Keratinocyte (primary cell): Measurements from ENCODE around the gene MFNG. TPM values are rescaled to one million over a fixed set of nuclear protein-coding genes. Genes with fewer than 3 reads are reported as not detected.
A peak's percentile ranks its signal among the peaks of the same experiment; 100 is the strongest.

Source experiments
- DNase-seq: peaks from one replicate; pipeline ENCODE4 v3.0.0-alpha.2; 2011; ENCODE audit warnings: low read depth, missing footprints, low spot score
- FAIRE-seq: peaks from 2 replicates; lab custom pipeline; 2011; peaks lifted over from hg19 to GRCh38; lab: Jason Lieb, UNC
- H2AFZ ChIP-seq: 2 replicates; pipeline ENCODE4 v1.6.0; 2012; ENCODE audit warnings: low read length, control low read depth, inconsistent platforms; ENCODE audit not compliant: control insufficient read depth
- H3K27ac ChIP-seq: 2 replicates; pipeline ENCODE4 v1.5.1; 2011; ENCODE audit warnings: low read length; ENCODE audit not compliant: control insufficient read depth, insufficient read depth
- H3K27me3 ChIP-seq: 3 replicates; pipeline ENCODE4 v1.6.0; 2011; ENCODE audit warnings: low read length; ENCODE audit not compliant: control insufficient read depth, insufficient read depth; ENCODE audit errors: extremely low read depth
- H3K36me3 ChIP-seq, 2 experiments: 2 replicates in 1 of 2; 3 replicates in 1 of 2; pipeline ENCODE4 v1.5.1; 2011; ENCODE audit warnings: low read length in 2 of 2, mild to moderate bottlenecking in 1 of 2; ENCODE audit not compliant: control insufficient read depth in 2 of 2, insufficient read depth in 2 of 2; ENCODE audit errors: extremely low read depth in 1 of 2
- H3K4me1 ChIP-seq: 3 replicates; pipeline ENCODE4 v1.5.1; 2011; ENCODE audit warnings: low read length; ENCODE audit not compliant: control insufficient read depth, insufficient read depth; ENCODE audit errors: extremely low read depth
- H3K4me2 ChIP-seq: 3 replicates; pipeline ENCODE4 v1.6.0; 2011; ENCODE audit warnings: low read depth, low read length; ENCODE audit not compliant: control insufficient read depth, insufficient read depth; ENCODE audit errors: extremely low read depth
- H3K4me3 ChIP-seq, 3 experiments: fragments of 200-600 bp in 1 of 3; sonication (generic) in 1 of 3; 2 replicates in 2 of 3; 3 replicates in 1 of 3; pipeline ENCODE4 v1.5.1; 2011 to 2016; ENCODE audit warnings: low read length in 3 of 3, mild to moderate bottlenecking in 3 of 3, control low read depth in 2 of 3, inconsistent platforms in 1 of 3, low read depth in 1 of 3, mixed read lengths in 1 of 3, mixed run types in 1 of 3, moderate library complexity in 1 of 3; ENCODE audit not compliant: control insufficient read depth in 2 of 3, insufficient read depth in 2 of 3; ENCODE audit errors: extremely low read depth in 1 of 3
- H3K79me2 ChIP-seq: 2 replicates; pipeline ENCODE4 v1.6.0; 2012; ENCODE audit warnings: low read length; ENCODE audit not compliant: control insufficient read depth, insufficient read depth
- H3K9ac ChIP-seq: 3 replicates; pipeline ENCODE4 v1.6.0; 2011; ENCODE audit warnings: low read length; ENCODE audit not compliant: control insufficient read depth, insufficient read depth; ENCODE audit errors: extremely low read depth
- H3K9me1 ChIP-seq: 3 replicates; pipeline ENCODE4 v1.6.0; 2011; ENCODE audit warnings: low read length; ENCODE audit not compliant: control insufficient read depth, insufficient read depth; ENCODE audit errors: extremely low read depth
- H3K9me3 ChIP-seq: 2 replicates; pipeline ENCODE4 v1.5.1; 2012; ENCODE audit warnings: low read depth, low read length; ENCODE audit not compliant: control insufficient read depth
- H4K20me1 ChIP-seq: 3 replicates; pipeline ENCODE4 v1.6.0; 2011; ENCODE audit warnings: low read length; ENCODE audit not compliant: control insufficient read depth, insufficient read depth; ENCODE audit errors: extremely low read depth
- CTCF ChIP-seq, 3 experiments: IDR thresholded peaks in 1 of 3; conservative IDR thresholded peaks in 1 of 3; optimal IDR thresholded peaks in 1 of 3; 2 replicates in 2 of 3; 3 replicates in 1 of 3; pipeline versions ENCODE3 to v1.5.1; 2011; ENCODE audit warnings: low read length in 3 of 3, mild to moderate bottlenecking in 3 of 3, moderate library complexity in 2 of 3, control low read depth in 1 of 3, inconsistent platforms in 1 of 3; ENCODE audit not compliant: insufficient read depth in 2 of 3; ENCODE audit errors: extremely low read depth in 1 of 3
- EZH2 ChIP-seq: IDR thresholded peaks from one replicate; pipeline ENCODE4 v1.6.1; 2012; ENCODE audit warnings: inconsistent platforms, mild to moderate bottlenecking, low read length, moderate library complexity
- dilution Hi-C: fragments of 300-500 bp; cut with MboI; formaldehyde crosslinking; loops from one replicate; pipeline ENCODE4 v1.7.0; 2020; ENCODE audit warnings: low sequenced_read_pairs; ENCODE audit not compliant: extremely low pct_ligation_motif_present
- polyA plus RNA-seq, 5 experiments: library from polyadenylated mRNA; depleted of rRNA in 3 of 5; stranded (reverse) in 3 of 5; stranded (forward) in 1 of 5; unstranded in 1 of 5; fragments of >200 nt; gene quantifications; 1 replicate in 1 of 5; 2 replicates in 3 of 5; 3 replicates in 1 of 5; pipeline versions ENCODE4 v1.2.1 to v1.2.3, GENCODE V29; 2011 to 2012; ENCODE audit warnings: missing spikeins in 2 of 5, low read depth in 1 of 5, low replicate concordance in 1 of 5

MFNG gene
- polyA plus RNA-seq, 1 donor (not counting 4 experiments of a cell fraction or from before 2014, with no cell fraction given), result 5.9 TPM

- dilution Hi-C loops, result no loop called here
- TF ChIP-seq CTCF (optimal IDR thresholded peaks at IDR 0.05 in 1 of 3, IDR thresholded peaks at IDR 0.05 in 1 of 3, conservative IDR thresholded peaks at IDR 0.05 in 1 of 3; ENCODE audit: extremely low read depth in 1 of 3, insufficient read depth in 2 of 3, low read length in 3 of 3) (no peak), EZH2 (no peak)
- peaks cover 4% of the 10 kb centered on the region for H3K4me1 ChIP-seq
- H3K36me3 ChIP-seq, result no peaks in the 10 kb centered on the region
- H3K4me3 ChIP-seq, result no peak overlapping the region
- H3K27me3 ChIP-seq, result no peaks in the 10 kb centered on the region
- peaks cover 2% of the 10 kb centered on the region for H3K9me3 ChIP-seq
- H2AFZ ChIP-seq, result no peak overlapping the region
- H3K27ac ChIP-seq, result no peak overlapping the region
- H3K4me2 ChIP-seq, result no peak overlapping the region
- H3K79me2 ChIP-seq, result no peaks in the 10 kb centered on the region
- DNase-seq (no peak), FAIRE-seq (no peak)
- no peak overlapping the region for H3K9ac ChIP-seq
- H3K9me1 ChIP-seq, result no peaks in the 10 kb centered on the region
- no peaks in the 10 kb centered on the region for H4K20me1 ChIP-seq
Measured at GRCh38 chr22:37445501-37445900, 40.7 kb downstream of the MFNG start.

DNA sequence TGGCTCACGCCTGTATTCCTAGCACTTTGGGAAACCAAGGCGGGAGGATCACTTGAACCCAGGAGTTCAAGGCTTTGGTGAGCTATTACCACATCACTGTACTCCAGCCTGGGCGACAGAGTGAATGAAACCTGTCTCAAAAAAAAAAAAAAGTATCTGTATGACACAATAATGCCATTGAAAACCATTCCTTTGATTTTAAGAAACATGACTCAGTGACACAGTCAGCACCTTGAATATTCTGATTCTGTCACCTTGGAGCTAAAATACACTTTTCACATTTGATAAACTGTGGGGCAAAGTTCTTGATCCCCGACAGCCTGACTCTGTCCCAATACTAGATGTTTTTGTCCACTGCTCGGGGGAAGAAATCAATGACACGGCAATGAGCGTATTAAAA is 42.2 kb downstream of the MFNG start:
- H3K9me1 ChIP-seq, result no peaks in the 10 kb centered on the region
- TF ChIP-seq CTCF (optimal IDR thresholded peaks at IDR 0.05 in 1 of 3, IDR thresholded peaks at IDR 0.05 in 1 of 3, conservative IDR thresholded peaks at IDR 0.05 in 1 of 3; ENCODE audit: extremely low read depth in 1 of 3, insufficient read depth in 2 of 3, low read length in 3 of 3) (no peak), EZH2 (no peak)
- H3K9ac ChIP-seq, result no peak overlapping the region
- no peaks in the 10 kb centered on the region for H4K20me1 ChIP-seq
- H3K27me3 ChIP-seq, result no peaks in the 10 kb centered on the region
- DNase-seq (no peak), FAIRE-seq (peak; percentile 32)
- no peak overlapping the region for H2AFZ ChIP-seq
- peaks cover 3% of the 10 kb centered on the region for H3K4me1 ChIP-seq
- H3K4me2 ChIP-seq, result no peak overlapping the region
- dilution Hi-C loops, result no loop called here
- H3K4me3 ChIP-seq, result no peak overlapping the region
- H3K36me3 ChIP-seq, result no peaks in the 10 kb centered on the region
- H3K9me3 ChIP-seq, result peaks cover 2% of the 10 kb centered on the region
- no peak overlapping the region for H3K27ac ChIP-seq
- H3K79me2 ChIP-seq, result no peaks in the 10 kb centered on the region
